Measurements from ENCODE around the gene TMC1. TPM values are rescaled to one million over a fixed set of nuclear protein-coding genes. Genes with fewer than 3 reads are reported as not detected.

The TMC1 gene
- total and polyA plus RNA-seq, 2 of the 8 experiments (the other 6 are each of a cell fraction or from before 2014, with no cell fraction given) = 0.95 to 0.98 TPM

- no peak overlapping the region for H3K4me2 ChIP-seq (ENCODE audit: insufficient read depth in 1 of 2, low read depth in 2 of 2, low read length in 2 of 2)
- H2BK12ac ChIP-seq (ENCODE audit: low read depth, low read length) = no peak overlapping the region
- no peak overlapping the region for H3K14ac ChIP-seq (ENCODE audit: insufficient read length)
- no peak overlapping the region for H4K8ac ChIP-seq (ENCODE audit: extremely low read depth, insufficient read depth, low read length)
- no peak overlapping the region for H3K4me3 ChIP-seq (ENCODE audit: extremely low read depth in 1 of 4, insufficient read depth in 2 of 4, low read depth in 3 of 4, low read length in 4 of 4)
- no peak overlapping the region for H2AFZ ChIP-seq (ENCODE audit: low read length)
- no peaks in the 10 kb centered on the region for H3K36me3 ChIP-seq (ENCODE audit: control insufficient read depth in 2 of 4, insufficient read depth in 4 of 4, low read length in 3 of 4)
- H4K91ac ChIP-seq (replicated peaks; ENCODE audit: insufficient read length, low read length) = no peak overlapping the region
- H2BK5ac ChIP-seq (ENCODE audit: low read depth, low read length) = no peak overlapping the region
- no peak overlapping the region for H3K9ac ChIP-seq (replicated peaks in 1 of 4; ENCODE audit: extremely low read depth in 1 of 4, low read depth in 3 of 4, low read length in 3 of 4)
- H3K4ac ChIP-seq (replicated peaks; ENCODE audit: insufficient read length, low read depth, low read length) = no peak overlapping the region
- no peaks in the 10 kb centered on the region for H3K79me2 ChIP-seq (ENCODE audit: control insufficient read depth in 1 of 2, insufficient read depth in 2 of 2, low read length in 2 of 2)
- H2BK120ac ChIP-seq (replicated peaks; ENCODE audit: low read depth, low read length) = no peak overlapping the region
- H3K4me1 ChIP-seq (replicated peaks in 1 of 4; ENCODE audit: control insufficient read depth in 3 of 4, insufficient read depth in 4 of 4, low read length in 3 of 4) = no peaks in the 10 kb centered on the region
- no peaks in the 10 kb centered on the region for H3K79me1 ChIP-seq (ENCODE audit: low read depth, low read length)
- no peak overlapping the region for H3K27ac ChIP-seq (ENCODE audit: low read depth, low read length)
- ChIA-PET CTCF (ENCODE audit: partially characterized antibody) (no interaction called here), POLR2A (ENCODE audit: partially characterized antibody) (no interaction called here)
- no peaks in the 10 kb centered on the region for H3K27me3 ChIP-seq (replicated peaks in 1 of 4; ENCODE audit: control insufficient read depth in 3 of 4, extremely low read depth in 1 of 4, insufficient read depth in 3 of 4, low read length in 3 of 4)
- H3K18ac ChIP-seq (ENCODE audit: extremely low read depth, low read length) = no peak overlapping the region
- H3K9me3 ChIP-seq (ENCODE audit: insufficient read depth in 2 of 2, low read depth in 1 of 2, low read length in 1 of 2) = no peaks in the 10 kb centered on the region
- no peak overlapping the region for H3K23ac ChIP-seq (ENCODE audit: insufficient read length)
- H2BK15ac ChIP-seq (ENCODE audit: low read length) = no peak overlapping the region
- FAIRE-seq (no peak), DNase-seq (ENCODE audit: low read depth in 1 of 2, low spot score in 2 of 2) (no peak)
- no peaks in the 10 kb centered on the region for H3K23me2 ChIP-seq (ENCODE audit: low read depth, low read length)
- WGBS, 2 experiments (ENCODE audit: extremely low coverage in 1 of 2, insufficient coverage in 1 of 2, insufficient read length in 1 of 2, insufficient replicate concordance in 2 of 2, low coverage in 1 of 2, low lambda C conversion rate in 2 of 2, missing lambda C conversion rate in 1 of 2) = 94% methylated on average over 3 of the region's 3 CpGs; no CpG with 5 or more reads in 1 of the 2 experiments
- no peak overlapping the region for H3K56ac ChIP-seq (replicated peaks; ENCODE audit: insufficient read length, low read depth, low read length)
- no peak overlapping the region for H4K5ac ChIP-seq (ENCODE audit: insufficient read length, low read depth, low read length)
- no peak overlapping the region for H2AK5ac ChIP-seq (ENCODE audit: low read depth, low read length)
- no peak overlapping the region for H2BK20ac ChIP-seq (ENCODE audit: low read length)
- H4K20me1 ChIP-seq (replicated peaks in 1 of 2; ENCODE audit: control insufficient read depth in 1 of 2, insufficient read depth in 2 of 2, low read length in 2 of 2) = no peaks in the 10 kb centered on the region
- TF ChIP-seq ZNF274 (IDR thresholded peaks at IDR 0.05; ENCODE audit: borderline replicate concordance, extremely low read depth, low read length) (no peak), SAP30 (IDR thresholded peaks at IDR 0.05; ENCODE audit: insufficient read depth, insufficient replicate concordance, low read length) (no peak), ATF3 (IDR thresholded peaks at IDR 0.05; ENCODE audit: insufficient read depth, low read depth, low read length) (no peak), HDAC2 (IDR thresholded peaks at IDR 0.05; ENCODE audit: borderline replicate concordance in 1 of 2, low read depth in 2 of 2, low read length in 2 of 2) (no peak), KDM4A (IDR thresholded peaks at IDR 0.05; ENCODE audit: low read depth, low read length, severe bottlenecking) (no peak), RFX5 (IDR thresholded peaks at IDR 0.05; ENCODE audit: borderline replicate concordance, low read depth, low read length) (no peak), SIRT6 (IDR thresholded peaks at IDR 0.05; ENCODE audit: low read length) (no peak), POLR2AphosphoS5 (IDR thresholded peaks at IDR 0.05; ENCODE audit: low read depth, low read length) (no peak), GTF2F1 (IDR thresholded peaks at IDR 0.05; ENCODE audit: borderline replicate concordance, low read depth, low read length) (no peak), CREB1 (IDR thresholded peaks at IDR 0.05) (no peak), EP300 (IDR thresholded peaks at IDR 0.05; ENCODE audit: borderline replicate concordance in 1 of 2, low read depth in 2 of 2, low read length in 2 of 2) (no peak), SIX5 (IDR thresholded peaks at IDR 0.05; ENCODE audit: low read depth, low read length) (no peak), POU5F1 (IDR thresholded peaks at IDR 0.05; ENCODE audit: low read depth, low read length) (no peak), TAF7 (optimal IDR thresholded peaks at IDR 0.05; ENCODE audit: borderline replicate concordance, low read depth, low read length) (no peak), TAF1 (IDR thresholded peaks at IDR 0.05; ENCODE audit: low read depth, low read length) (no peak)
These were observed 14.8 kb upstream of the TMC1 start for GRCh38 chr9:72506615-72507014.

Measured in H1 (cell line).